GM12878 (cell line): ENCODE data around the gene SEMA3G.

ENCODE experiments used
- MYC ChIP-seq: IDR thresholded peaks from 2 replicates; pipeline ENCODE4 v1.6.1; 2011; ENCODE audit warnings: mild to moderate bottlenecking, low read length, moderate library complexity, inconsistent platforms; ENCODE audit not compliant: insufficient read depth, insufficient replicate concordance, insufficient read length, severe bottlenecking
- POLR2A ChIP-seq: IDR thresholded peaks from 2 replicates; pipeline ENCODE4 v1.6.1; 2011; ENCODE audit warnings: low read depth, mild to moderate bottlenecking, low read length
- SMC3 ChIP-seq: IDR thresholded peaks from 2 replicates; pipeline ENCODE4 v1.6.1; 2011; ENCODE audit warnings: low read length, improper control_type of control experiment, borderline replicate concordance
- TAF1 ChIP-seq: IDR thresholded peaks from 2 replicates; pipeline ENCODE4 v1.6.1; 2011; ENCODE audit warnings: mild to moderate bottlenecking, low read depth, low read length, borderline replicate concordance
- ZNF207 ChIP-seq: fragments of 450-650 bp; IDR thresholded peaks from 2 replicates; pipeline ENCODE4 v1.6.1; 2014; ENCODE audit warnings: antibody characterized with exemption, mild to moderate bottlenecking, borderline replicate concordance
- TF ChIP-seq, protein P1 (sequence below): fragments of 450-650 bp; IDR thresholded peaks from 2 replicates; pipeline ENCODE4 v1.6.1; 2017; ENCODE audit warnings: mild to moderate bottlenecking, low read depth, inconsistent platforms; ENCODE audit not compliant: poor library complexity, severe bottlenecking
- TF ChIP-seq, protein P2 (sequence below), 3 experiments: IDR thresholded peaks in 2 of 3; conservative IDR thresholded peaks in 1 of 3; 2 replicates each; pipeline ENCODE4 v1.5.1; 2011; ENCODE audit warnings: low read depth in 3 of 3, low read length in 3 of 3, mild to moderate bottlenecking in 3 of 3, control low read depth in 2 of 3, moderate library complexity in 2 of 3, inconsistent platforms in 1 of 3, mixed read lengths in 1 of 3; ENCODE audit not compliant: control insufficient read depth in 2 of 3, insufficient read depth in 1 of 3; ENCODE audit errors: extremely low read depth in 1 of 3
- TF ChIP-seq, protein P3 (sequence below): IDR thresholded peaks from 2 replicates; pipeline ENCODE4 v1.6.1; 2011; ENCODE audit warnings: low read depth, mild to moderate bottlenecking, low read length, moderate library complexity, borderline replicate concordance; ENCODE audit errors: extremely low read depth

DNA sequence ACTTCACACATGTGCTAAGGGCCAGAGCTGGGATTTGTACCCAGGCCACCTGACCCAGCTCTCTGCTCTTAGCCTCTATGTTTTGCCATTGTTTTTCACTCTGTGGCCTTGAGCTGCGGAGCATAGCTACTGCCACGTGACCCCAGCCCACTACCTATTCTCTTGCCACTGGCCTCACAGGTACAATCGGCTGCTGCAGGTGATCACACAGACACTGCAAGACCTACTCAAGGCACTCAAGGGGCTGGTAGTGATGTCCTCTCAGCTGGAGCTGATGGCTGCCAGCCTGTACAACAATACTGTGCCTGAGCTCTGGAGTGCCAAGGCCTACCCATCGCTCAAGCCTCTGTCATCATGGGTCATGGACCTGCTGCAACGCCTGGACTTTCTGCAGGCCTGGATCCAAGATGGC lies 46.2 kb downstream of the SEMA3G start:
- TF ChIP-seq POLR2A (peak; percentile 68), ZNF207 (no peak), SMC3 (no peak), TAF1 (no peak), MYC (no peak)
- TF ChIP-seq, protein P1, sequence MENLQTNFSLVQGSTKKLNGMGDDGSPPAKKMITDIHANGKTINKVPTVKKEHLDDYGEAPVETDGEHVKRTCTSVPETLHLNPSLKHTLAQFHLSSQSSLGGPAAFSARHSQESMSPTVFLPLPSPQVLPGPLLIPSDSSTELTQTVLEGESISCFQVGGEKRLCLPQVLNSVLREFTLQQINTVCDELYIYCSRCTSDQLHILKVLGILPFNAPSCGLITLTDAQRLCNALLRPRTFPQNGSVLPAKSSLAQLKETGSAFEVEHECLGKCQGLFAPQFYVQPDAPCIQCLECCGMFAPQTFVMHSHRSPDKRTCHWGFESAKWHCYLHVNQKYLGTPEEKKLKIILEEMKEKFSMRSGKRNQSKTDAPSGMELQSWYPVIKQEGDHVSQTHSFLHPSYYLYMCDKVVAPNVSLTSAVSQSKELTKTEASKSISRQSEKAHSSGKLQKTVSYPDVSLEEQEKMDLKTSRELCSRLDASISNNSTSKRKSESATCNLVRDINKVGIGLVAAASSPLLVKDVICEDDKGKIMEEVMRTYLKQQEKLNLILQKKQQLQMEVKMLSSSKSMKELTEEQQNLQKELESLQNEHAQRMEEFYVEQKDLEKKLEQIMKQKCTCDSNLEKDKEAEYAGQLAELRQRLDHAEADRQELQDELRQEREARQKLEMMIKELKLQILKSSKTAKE, result no peak
- TF ChIP-seq, protein P2, sequence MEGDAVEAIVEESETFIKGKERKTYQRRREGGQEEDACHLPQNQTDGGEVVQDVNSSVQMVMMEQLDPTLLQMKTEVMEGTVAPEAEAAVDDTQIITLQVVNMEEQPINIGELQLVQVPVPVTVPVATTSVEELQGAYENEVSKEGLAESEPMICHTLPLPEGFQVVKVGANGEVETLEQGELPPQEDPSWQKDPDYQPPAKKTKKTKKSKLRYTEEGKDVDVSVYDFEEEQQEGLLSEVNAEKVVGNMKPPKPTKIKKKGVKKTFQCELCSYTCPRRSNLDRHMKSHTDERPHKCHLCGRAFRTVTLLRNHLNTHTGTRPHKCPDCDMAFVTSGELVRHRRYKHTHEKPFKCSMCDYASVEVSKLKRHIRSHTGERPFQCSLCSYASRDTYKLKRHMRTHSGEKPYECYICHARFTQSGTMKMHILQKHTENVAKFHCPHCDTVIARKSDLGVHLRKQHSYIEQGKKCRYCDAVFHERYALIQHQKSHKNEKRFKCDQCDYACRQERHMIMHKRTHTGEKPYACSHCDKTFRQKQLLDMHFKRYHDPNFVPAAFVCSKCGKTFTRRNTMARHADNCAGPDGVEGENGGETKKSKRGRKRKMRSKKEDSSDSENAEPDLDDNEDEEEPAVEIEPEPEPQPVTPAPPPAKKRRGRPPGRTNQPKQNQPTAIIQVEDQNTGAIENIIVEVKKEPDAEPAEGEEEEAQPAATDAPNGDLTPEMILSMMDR (IDR thresholded peaks at IDR 0.05 in 2 of 3, conservative IDR thresholded peaks at IDR 0.05 in 1 of 3; ENCODE audit: control insufficient read depth in 2 of 3, extremely low read depth in 1 of 3, insufficient read depth in 1 of 3, low read depth in 3 of 3, low read length in 3 of 3), result no peak
- TF ChIP-seq, protein P3, sequence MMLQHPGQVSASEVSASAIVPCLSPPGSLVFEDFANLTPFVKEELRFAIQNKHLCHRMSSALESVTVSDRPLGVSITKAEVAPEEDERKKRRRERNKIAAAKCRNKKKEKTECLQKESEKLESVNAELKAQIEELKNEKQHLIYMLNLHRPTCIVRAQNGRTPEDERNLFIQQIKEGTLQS, result no peak
